Mucosa of gallbladder (tissue), 1 donor: ENCODE measurements around the gene POLR3G. TPM values are rescaled to one million over a fixed set of nuclear protein-coding genes. Genes with fewer than 3 reads are reported as not detected.
A peak's percentile ranks its signal among the peaks of the same experiment; 100 is the strongest.

Experiments
- DNase-seq: peaks from one replicate; pipeline ENCODE4 v3.0.0-alpha.2; 2020; ENCODE audit warnings: low spot score
- total RNA-seq: library from RNA; stranded (reverse); gene quantifications from one replicate; pipeline ENCODE4 v1.2.1, GENCODE V29; 2021
- donor health status: DM: no; HTN: no; CAD: no.

POLR3G gene
- total RNA-seq, 1 donor from 2014 or later: 1.2 TPM

GRCh38 chr5:90550963-90551362, 76.3 kb downstream of the POLR3G start:
- no peak for DNase-seq

- no peak for DNase-seq
Observed at GRCh38 chr5:90551376-90551775, 76.7 kb downstream of the POLR3G start.

GRCh38 chr5:90553711-90554110, 79.0 kb downstream of the POLR3G start:
- no peak for DNase-seq

- no peak for DNase-seq
Observed at GRCh38 chr5:90554358-90555006, 79.8 kb downstream of the POLR3G start.

GRCh38 chr5:90555666-90556065, 81.0 kb downstream of the POLR3G start:
- DNase-seq: no peak

GRCh38 chr5:90557391-90557790, 82.7 kb downstream of the POLR3G start:
- no peak for DNase-seq

- DNase-seq: no peak
Observed at GRCh38 chr5:90557871-90558270, 83.2 kb downstream of the POLR3G start.

- DNase-seq: peak; percentile 86
Observed at GRCh38 chr5:90558344-90559192, 83.9 kb downstream of the POLR3G start, which contains the start of gene ADGRV1. ADGRV1 (plus strand) TSS chr5:90558797; CDS start chr5:90558896, 99 bp downstream.

GRCh38 chr5:90560771-90561170, 86.1 kb downstream of the POLR3G start:
- DNase-seq: no peak

- DNase-seq: no peak
Observed at GRCh38 chr5:90561766-90562165, 87.1 kb downstream of the POLR3G start.

- DNase-seq: no peak
Observed at GRCh38 chr5:90562341-90562740, 87.7 kb downstream of the POLR3G start.

- no peak for DNase-seq
Observed at GRCh38 chr5:90563108-90563507, 88.4 kb downstream of the POLR3G start.

Other genes with a start within 250 kb of the POLR3G start
- 15.3 TPM for gene CETN3, start 65.1 kb upstream of the POLR3G start, total RNA-seq
- gene MBLAC2, start 93 bp upstream of the POLR3G start, total RNA-seq: 5.5 TPM
- gene LYSMD3, start 54.7 kb downstream of the POLR3G start, total RNA-seq: 18.7 TPM
- gene ADGRV1, start 83.9 kb downstream of the POLR3G start, total RNA-seq: 31.9 TPM